ENCODE measurements around the gene MBD5. TPM values are rescaled to one million over a fixed set of nuclear protein-coding genes. Genes with fewer than 3 reads are reported as not detected.

MBD5 gene
- total and polyA plus RNA-seq, 4 donors = 27.7 to 58.6 (median 37.8) TPM

DNA sequence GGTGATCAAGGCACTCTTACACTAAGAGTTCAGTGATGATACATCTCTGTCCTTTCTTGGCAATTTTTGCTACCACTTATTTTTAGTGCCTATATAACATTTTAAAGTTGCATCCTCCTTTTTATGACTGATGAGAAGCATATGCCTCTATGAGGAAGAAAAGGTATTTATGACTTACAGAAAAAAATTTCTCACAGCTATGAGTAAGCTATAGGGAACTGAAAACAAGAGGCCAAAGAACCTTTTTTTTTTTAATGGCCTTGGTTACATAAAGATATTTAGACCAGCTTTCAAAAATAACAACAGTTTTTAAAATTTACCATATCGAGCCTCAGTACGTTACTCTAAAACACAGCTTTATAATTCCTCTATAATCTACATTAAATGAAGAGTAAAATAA lies 21.3 kb downstream of the MBD5 start:
- Histone ChIP-seq H3K9me3 (ENCODE audit: control insufficient read depth, insufficient read depth, low read length) (no peaks in the 10 kb centered on the region), H3K4me3 (ENCODE audit: low read depth, low read length) (no peak overlapping the region), H3K27me3 (ENCODE audit: control insufficient read depth, insufficient read depth, low read length) (no peaks in the 10 kb centered on the region), H3K36me3 (ENCODE audit: control insufficient read depth, insufficient read depth, low read length) (no peaks in the 10 kb centered on the region), H3K4me1 (ENCODE audit: control insufficient read depth, insufficient read depth, low read length) (no peaks in the 10 kb centered on the region), H3K27ac (ENCODE audit: low read depth, low read length) (no peak overlapping the region)
- no CpG with 5 or more reads among the region's 2 CpGs for WGBS (ENCODE audit: insufficient coverage)
- no peak for DNase-seq (ENCODE audit: low read depth in 4 of 6, low spot score in 6 of 6)

DNA sequence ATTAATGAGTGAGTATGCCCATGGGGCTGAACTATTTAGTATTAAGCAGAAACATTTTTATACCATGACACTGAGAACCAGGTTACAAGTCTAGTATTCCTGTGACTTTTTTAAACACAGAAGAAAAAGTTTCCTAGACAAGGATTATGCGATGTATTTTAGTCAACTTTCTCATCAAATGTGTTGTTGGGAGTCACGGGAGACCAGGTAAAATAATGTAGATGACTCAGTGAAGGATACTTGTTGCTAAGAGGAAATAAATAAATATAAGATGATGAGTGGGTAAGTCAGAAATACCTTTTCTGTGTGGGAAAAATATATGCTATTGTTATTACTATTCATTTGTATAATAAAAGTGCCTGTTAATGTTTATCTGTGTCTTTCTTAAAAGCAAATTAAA lies 23.4 kb downstream of the MBD5 start:
- Histone ChIP-seq H3K4me1 (ENCODE audit: control insufficient read depth, insufficient read depth, low read length) (no peaks in the 10 kb centered on the region), H3K27ac (ENCODE audit: low read depth, low read length) (no peak overlapping the region), H3K27me3 (ENCODE audit: control insufficient read depth, insufficient read depth, low read length) (no peaks in the 10 kb centered on the region), H3K36me3 (ENCODE audit: control insufficient read depth, insufficient read depth, low read length) (no peaks in the 10 kb centered on the region), H3K9me3 (ENCODE audit: control insufficient read depth, insufficient read depth, low read length) (no peaks in the 10 kb centered on the region), H3K4me3 (ENCODE audit: low read depth, low read length) (no peak overlapping the region)
- DNase-seq (ENCODE audit: low read depth in 4 of 6, low spot score in 6 of 6) = no peak
- WGBS (ENCODE audit: insufficient coverage) = no CpG with 5 or more reads among the region's 2 CpGs

DNA sequence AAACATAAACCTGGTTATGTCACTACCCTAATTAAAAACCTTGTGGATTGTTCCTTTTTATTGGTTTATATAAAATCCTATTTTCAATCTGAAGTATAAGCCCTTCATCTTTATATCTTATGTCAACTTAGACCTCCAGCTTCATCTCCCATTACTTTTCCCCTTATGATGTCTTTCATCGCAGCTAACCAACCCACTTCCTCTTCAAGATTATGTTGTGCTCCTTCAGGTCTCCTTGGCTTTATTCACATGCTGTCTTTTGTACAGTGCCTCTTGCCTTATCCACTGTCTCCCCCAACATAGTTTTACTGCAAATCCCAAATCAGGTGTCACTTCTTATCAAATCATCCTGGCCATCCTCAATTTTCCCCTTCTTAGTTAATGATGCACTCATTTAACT lies 25.9 kb downstream of the MBD5 start:
- no peak for DNase-seq (ENCODE audit: low read depth in 4 of 6, low spot score in 6 of 6)
- Histone ChIP-seq H3K9me3 (ENCODE audit: control insufficient read depth, insufficient read depth, low read length) (no peaks in the 10 kb centered on the region), H3K36me3 (ENCODE audit: control insufficient read depth, insufficient read depth, low read length) (no peaks in the 10 kb centered on the region), H3K4me1 (ENCODE audit: control insufficient read depth, insufficient read depth, low read length) (no peaks in the 10 kb centered on the region), H3K27me3 (ENCODE audit: control insufficient read depth, insufficient read depth, low read length) (no peaks in the 10 kb centered on the region), H3K4me3 (ENCODE audit: low read depth, low read length) (no peak overlapping the region), H3K27ac (ENCODE audit: low read depth, low read length) (no peak overlapping the region)
- WGBS (ENCODE audit: insufficient coverage) = 94% methylated on average over 1 of the region's 1 CpG

DNA sequence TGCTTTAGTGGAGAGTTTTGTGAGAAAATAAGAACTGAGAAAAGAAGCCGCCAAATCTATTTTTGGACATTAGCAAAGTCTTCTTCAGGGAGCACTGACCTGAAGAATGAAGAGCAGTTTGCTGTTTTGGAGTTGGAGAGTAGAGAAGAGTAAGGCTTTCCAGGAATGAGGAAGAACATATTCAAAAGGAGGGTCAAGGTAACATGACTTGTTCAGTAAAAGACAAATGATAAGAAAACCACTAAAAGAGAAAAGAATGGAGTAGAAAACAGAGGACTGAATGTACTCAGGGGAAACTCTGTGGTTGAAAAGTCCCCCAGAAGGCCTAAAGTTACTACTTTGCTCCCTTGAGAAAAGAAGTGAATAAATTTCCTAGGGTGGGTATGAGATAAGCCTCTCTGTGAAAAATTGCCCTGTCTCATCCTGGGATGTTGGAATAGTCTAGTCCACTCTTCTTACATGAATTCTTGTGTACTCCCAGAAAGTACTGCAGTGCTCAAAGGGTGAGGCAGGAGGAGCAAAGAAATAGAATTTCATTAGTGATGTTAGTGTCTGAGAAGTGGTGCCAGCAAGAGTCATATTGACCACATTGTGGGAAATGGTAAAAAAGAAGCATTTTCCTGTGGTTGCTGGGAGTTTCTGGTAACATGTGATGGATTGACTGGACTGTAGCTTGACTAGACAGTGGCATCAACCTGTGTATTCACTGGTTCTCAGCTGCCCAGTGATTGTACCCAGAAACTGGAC lies 27.8 kb downstream of the MBD5 start:
- no peak overlapping the region for H3K27ac ChIP-seq (ENCODE audit: low read depth, low read length)
- no peaks in the 10 kb centered on the region for H3K27me3 ChIP-seq (ENCODE audit: control insufficient read depth, insufficient read depth, low read length)
- H3K9me3 ChIP-seq (ENCODE audit: control insufficient read depth, insufficient read depth, low read length) = no peaks in the 10 kb centered on the region
- no peaks in the 10 kb centered on the region for H3K4me1 ChIP-seq (ENCODE audit: control insufficient read depth, insufficient read depth, low read length)
- no peaks in the 10 kb centered on the region for H3K36me3 ChIP-seq (ENCODE audit: control insufficient read depth, insufficient read depth, low read length)
- no peak for DNase-seq (ENCODE audit: low read depth in 4 of 6, low spot score in 6 of 6)
- WGBS (ENCODE audit: insufficient coverage) = 100% methylated on average over 1 of the region's 1 CpG
- no peak overlapping the region for H3K4me3 ChIP-seq (ENCODE audit: low read depth, low read length)

DNA sequence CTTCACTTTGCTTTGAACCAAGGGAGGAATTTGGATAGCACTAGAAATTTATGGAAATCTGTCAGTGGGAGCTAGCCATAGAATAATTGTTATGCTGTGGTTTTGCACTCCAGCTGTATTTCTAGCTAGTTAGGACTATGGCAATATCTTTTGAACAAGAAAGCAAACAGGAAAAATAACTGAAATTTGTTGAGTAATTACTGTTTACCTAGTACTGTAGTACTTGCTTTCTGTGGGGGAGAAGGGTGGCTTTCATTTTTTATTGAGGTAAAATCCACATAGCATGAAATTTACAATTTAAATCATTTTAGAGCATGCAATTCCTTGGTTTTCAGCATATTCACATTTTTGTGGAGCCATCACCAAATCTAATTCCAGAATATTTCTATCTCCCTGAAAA lies 28.4 kb downstream of the MBD5 start:
- H3K27me3 ChIP-seq (ENCODE audit: control insufficient read depth, insufficient read depth, low read length) = no peaks in the 10 kb centered on the region
- DNase-seq (ENCODE audit: low read depth in 4 of 6, low spot score in 6 of 6) = no peak
- H3K36me3 ChIP-seq (ENCODE audit: control insufficient read depth, insufficient read depth, low read length) = no peaks in the 10 kb centered on the region
- no peaks in the 10 kb centered on the region for H3K4me1 ChIP-seq (ENCODE audit: control insufficient read depth, insufficient read depth, low read length)
- no peak overlapping the region for H3K27ac ChIP-seq (ENCODE audit: low read depth, low read length)
- no peaks in the 10 kb centered on the region for H3K9me3 ChIP-seq (ENCODE audit: control insufficient read depth, insufficient read depth, low read length)
- H3K4me3 ChIP-seq (ENCODE audit: low read depth, low read length) = no peak overlapping the region

- no CpG with 5 or more reads among the region's 3 CpGs for WGBS (ENCODE audit: insufficient coverage)
- no peak overlapping the region for H3K27ac ChIP-seq (ENCODE audit: low read depth, low read length)
- H3K4me1 ChIP-seq (ENCODE audit: control insufficient read depth, insufficient read depth, low read length) = no peaks in the 10 kb centered on the region
Observed at GRCh38 chr2:148052687-148053086, 31.8 kb downstream of the MBD5 start.

DNA sequence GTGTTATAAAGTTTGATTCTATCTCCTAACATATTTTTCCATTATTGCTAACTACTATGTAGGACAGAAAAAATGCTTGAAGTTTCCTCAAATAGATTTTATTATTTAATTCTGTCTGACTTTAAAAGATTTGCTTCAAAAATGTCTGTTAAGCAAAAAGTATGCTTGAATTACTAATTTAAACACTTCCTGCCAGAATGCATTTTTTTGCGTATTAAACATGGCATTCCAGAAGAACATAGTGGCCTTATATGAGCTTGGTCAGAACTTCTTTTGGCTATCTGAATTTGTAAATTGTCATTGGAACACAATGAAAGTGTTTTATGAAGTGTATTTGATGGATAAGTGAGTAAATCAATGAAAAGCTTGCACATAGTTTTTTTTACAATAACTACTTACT lies 37.8 kb downstream of the MBD5 start:
- Histone ChIP-seq H3K27me3 (ENCODE audit: control insufficient read depth, insufficient read depth, low read length) (no peaks in the 10 kb centered on the region), H3K4me1 (ENCODE audit: control insufficient read depth, insufficient read depth, low read length) (no peaks in the 10 kb centered on the region), H3K4me3 (ENCODE audit: low read depth, low read length) (no peak overlapping the region), H3K27ac (ENCODE audit: low read depth, low read length) (no peak overlapping the region), H3K9me3 (ENCODE audit: control insufficient read depth, insufficient read depth, low read length) (no peaks in the 10 kb centered on the region), H3K36me3 (ENCODE audit: control insufficient read depth, insufficient read depth, low read length) (no peaks in the 10 kb centered on the region)
- no peak for DNase-seq (ENCODE audit: low read depth in 4 of 6, low spot score in 6 of 6)
- WGBS (ENCODE audit: insufficient coverage) = no CpG with 5 or more reads among the region's 1 CpG

More at GRCh38 chr2:148052687-148053086, 31.8 kb downstream of the MBD5 start:
- no peak for DNase-seq (ENCODE audit: low read depth in 4 of 6, low spot score in 6 of 6)
- no peaks in the 10 kb centered on the region for H3K36me3 ChIP-seq (ENCODE audit: control insufficient read depth, insufficient read depth, low read length)
- no peak overlapping the region for H3K4me3 ChIP-seq (ENCODE audit: low read depth, low read length)
- no peaks in the 10 kb centered on the region for H3K27me3 ChIP-seq (ENCODE audit: control insufficient read depth, insufficient read depth, low read length)
- H3K9me3 ChIP-seq (ENCODE audit: control insufficient read depth, insufficient read depth, low read length) = no peaks in the 10 kb centered on the region

DNA sequence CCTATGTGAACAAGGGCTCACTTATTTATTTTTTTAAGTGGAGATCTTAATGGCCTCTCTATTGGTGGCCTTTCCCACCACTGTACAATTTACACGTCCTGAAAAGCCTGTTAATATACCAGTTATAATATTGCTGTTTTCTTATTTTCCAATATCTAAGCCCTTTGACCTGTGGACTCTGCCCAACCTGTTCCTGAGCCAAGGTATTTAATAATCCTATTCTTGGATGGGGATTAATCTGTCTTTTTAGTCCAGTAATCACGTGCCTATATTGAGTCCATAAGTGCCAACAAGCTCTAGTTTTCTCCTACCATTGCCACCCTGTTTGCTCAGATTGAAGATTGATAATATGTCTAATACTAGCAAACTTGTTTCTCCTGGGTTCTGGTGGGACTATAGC lies 42.7 kb downstream of the MBD5 start:
- Histone ChIP-seq H3K9me3 (ENCODE audit: control insufficient read depth, insufficient read depth, low read length) (peaks cover 1% of the 10 kb centered on the region), H3K4me3 (ENCODE audit: low read depth, low read length) (no peak overlapping the region), H3K36me3 (ENCODE audit: control insufficient read depth, insufficient read depth, low read length) (no peaks in the 10 kb centered on the region), H3K27ac (ENCODE audit: low read depth, low read length) (no peak overlapping the region), H3K27me3 (ENCODE audit: control insufficient read depth, insufficient read depth, low read length) (no peaks in the 10 kb centered on the region), H3K4me1 (ENCODE audit: control insufficient read depth, insufficient read depth, low read length) (no peaks in the 10 kb centered on the region)
- no CpG with 5 or more reads among the region's 2 CpGs for WGBS (ENCODE audit: insufficient coverage)
- no peak for DNase-seq (ENCODE audit: low read depth in 4 of 6, low spot score in 6 of 6)

DNA sequence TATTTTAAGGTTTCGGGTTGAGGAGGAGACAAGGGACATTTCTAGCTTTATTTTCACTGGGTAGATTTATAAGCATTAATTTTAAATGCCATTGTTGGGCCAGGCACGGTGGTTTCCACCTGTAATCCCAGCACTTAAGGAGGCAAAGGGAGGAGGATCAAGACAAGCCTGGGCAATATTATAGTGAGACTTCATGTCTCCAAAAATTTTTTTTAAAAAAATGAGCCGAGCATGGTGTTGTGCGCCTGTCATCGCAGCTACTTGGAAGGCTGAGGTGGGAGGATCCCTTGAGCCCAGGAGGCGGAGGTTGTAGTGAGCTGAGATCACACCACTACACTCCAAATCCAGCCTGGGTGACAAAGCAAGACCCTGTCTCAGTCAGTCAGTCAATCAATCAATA lies 45.0 kb downstream of the MBD5 start:
- Histone ChIP-seq H3K36me3 (ENCODE audit: control insufficient read depth, insufficient read depth, low read length) (no peaks in the 10 kb centered on the region), H3K9me3 (ENCODE audit: control insufficient read depth, insufficient read depth, low read length) (peaks cover 1% of the 10 kb centered on the region), H3K27me3 (ENCODE audit: control insufficient read depth, insufficient read depth, low read length) (no peaks in the 10 kb centered on the region), H3K4me3 (ENCODE audit: low read depth, low read length) (no peak overlapping the region), H3K27ac (ENCODE audit: low read depth, low read length) (no peak overlapping the region), H3K4me1 (ENCODE audit: control insufficient read depth, insufficient read depth, low read length) (no peaks in the 10 kb centered on the region)
- WGBS (ENCODE audit: insufficient coverage) = 92% methylated on average over 2 of the region's 6 CpGs
- no peak for DNase-seq (ENCODE audit: low read depth in 4 of 6, low spot score in 6 of 6)

- 100% methylated on average over 1 of the region's 1 CpG for WGBS (ENCODE audit: insufficient coverage)
- Histone ChIP-seq H3K36me3 (ENCODE audit: control insufficient read depth, insufficient read depth, low read length) (no peaks in the 10 kb centered on the region), H3K4me1 (ENCODE audit: control insufficient read depth, insufficient read depth, low read length) (no peaks in the 10 kb centered on the region)
Observed at GRCh38 chr2:148067801-148068200, 46.9 kb downstream of the MBD5 start.

More at GRCh38 chr2:148067801-148068200, 46.9 kb downstream of the MBD5 start:
- no peak overlapping the region for H3K4me3 ChIP-seq (ENCODE audit: low read depth, low read length)
- no peaks in the 10 kb centered on the region for H3K27me3 ChIP-seq (ENCODE audit: control insufficient read depth, insufficient read depth, low read length)
- H3K9me3 ChIP-seq (ENCODE audit: control insufficient read depth, insufficient read depth, low read length) = peaks cover 1% of the 10 kb centered on the region
- no peak overlapping the region for H3K27ac ChIP-seq (ENCODE audit: low read depth, low read length)
- no peak for DNase-seq (ENCODE audit: low read depth in 4 of 6, low spot score in 6 of 6)
